H1 (cell line): ENCODE measurements around the gene GRAMD4. TPM values are rescaled to one million over a fixed set of nuclear protein-coding genes. Genes with fewer than 3 reads are reported as not detected.

Source experiments
- BACH1 ChIP-seq: IDR thresholded peaks from 2 replicates; pipeline ENCODE4 v1.6.1; 2012; ENCODE audit warnings: low read length, improper control_type of control experiment
- CTCF ChIP-seq, 3 experiments: IDR thresholded peaks; 1 replicate in 2 of 3; 2 replicates in 1 of 3; pipeline versions ENCODE4 v1.5.1 to v1.6.1; 2011; ENCODE audit warnings: low read length in 3 of 3, mild to moderate bottlenecking in 3 of 3, inconsistent platforms in 2 of 3, low read depth in 1 of 3, moderate library complexity in 1 of 3; ENCODE audit not compliant: insufficient read depth in 1 of 3; ENCODE audit errors: control extremely low read depth in 1 of 3
- POU5F1 ChIP-seq: IDR thresholded peaks from 2 replicates; pipeline ENCODE4 v1.6.1; 2011; ENCODE audit warnings: low read depth, mild to moderate bottlenecking, low read length, moderate library complexity
- polyA plus RNA-seq, 7 experiments: library from polyadenylated mRNA; depleted of rRNA in 3 of 7; stranded (reverse) in 5 of 7; unstranded in 2 of 7; fragments of >200 nt in 5 of 7; fragments of 200-250 nt in 2 of 7; gene quantifications; 1 replicate in 5 of 7; 2 replicates in 1 of 7; 4 replicates in 1 of 7; pipeline versions ENCODE4 v1.2.1 to v1.2.3, GENCODE V29; 2011 to 2013; ENCODE audit warnings: missing spikeins in 2 of 7, mixed read lengths in 2 of 7
- total RNA-seq: library from RNA; stranded (reverse); fragmentation: NEBNext Ultra II Directional; extraction: Animal tissue kit (Norgen Biotek cat#: 25700); gene quantifications from 2 replicates; pipeline ENCODE4 v1.2.1, GENCODE V29; 2021

GRAMD4 gene
- total and polyA plus RNA-seq, 2 of the 8 experiments (the other 6 are each of a cell fraction or from before 2014, with no cell fraction given) = 7.9 to 25.6 TPM

- TF ChIP-seq CTCF (IDR thresholded peaks at IDR 0.05; ENCODE audit: control extremely low read depth in 1 of 3, insufficient read depth in 1 of 3, low read depth in 1 of 3, low read length in 3 of 3) (no peak), BACH1 (no peak), POU5F1 (no peak)
Observed at GRCh38 chr22:46710806-46711205, 90.6 kb downstream of the GRAMD4 start (continued).
